OCI-LY7 (cell line): Measurements from ENCODE around the gene SCARB1. TPM values are rescaled to one million over a fixed set of nuclear protein-coding genes. Genes with fewer than 3 reads are reported as not detected.

Experiments used
- BruUV-seq: library from RNA; stranded (reverse); fragments of 400-500 nt; replicated peaks from 2 replicates; lab custom pipeline; 2021; lab: Mats Ljungman, UMichigan
- CTCF ChIA-PET: fragments of 300-600 bp; sonication (Branson Sonifier 250); formaldehyde crosslinking; loops from one replicate; lab custom pipeline; 2022; ENCODE audit warnings: antibody characterized with exemption; ENCODE audit not compliant: unreplicated experiment; lab: Charles Lee
- POLR2A ChIA-PET: fragments of 300-600 bp; sonication (Branson Sonifier 250); formaldehyde crosslinking; loops from one replicate; lab custom pipeline; 2022; ENCODE audit warnings: antibody characterized with exemption; lab: Charles Lee
- DNase-seq: peaks from one replicate; pipeline ENCODE4 v3.0.0-alpha.2; 2015; ENCODE audit warnings: low spot score
- H2AFZ ChIP-seq: fragments of 200-600 bp; sonication (generic), shearing (Covaris generic); 2 replicates; pipeline ENCODE4 v1.6.1; 2014; ENCODE audit warnings: mild to moderate bottlenecking, antibody characterized with exemption, low read length, moderate library complexity
- H3K27ac ChIP-seq: fragments of 200-600 bp; sonication (generic); 2 replicates; pipeline ENCODE4 v1.5.1; 2014; ENCODE audit warnings: mixed run types, low read depth, mild to moderate bottlenecking, moderate library complexity, low read length, inconsistent platforms; ENCODE audit not compliant: poor library complexity, severe bottlenecking
- H3K36me3 ChIP-seq: fragments of 200-600 bp; sonication (generic); 2 replicates; pipeline ENCODE4 v1.6.1; 2014; ENCODE audit warnings: mild to moderate bottlenecking, antibody characterized with exemption, low read length, moderate library complexity, mixed read lengths; ENCODE audit not compliant: insufficient read depth
- H3K4me1 ChIP-seq: fragments of 200-600 bp; sonication (generic); 2 replicates; pipeline ENCODE4 v1.5.1; 2014; ENCODE audit warnings: mild to moderate bottlenecking, low read length; ENCODE audit not compliant: insufficient read depth, poor library complexity, severe bottlenecking
- H3K4me2 ChIP-seq: fragments of 200-600 bp; sonication (generic); 2 replicates; pipeline ENCODE4 v1.6.1; 2014; ENCODE audit warnings: mild to moderate bottlenecking, low read length
- H3K4me3 ChIP-seq: fragments of 200-600 bp; sonication (generic); 2 replicates; pipeline ENCODE4 v1.5.1; 2014; ENCODE audit warnings: mild to moderate bottlenecking, low read depth, low read length; ENCODE audit not compliant: poor library complexity, severe bottlenecking
- H3K79me2 ChIP-seq: fragments of 200-600 bp; sonication (generic); 2 replicates; pipeline ENCODE4 v1.6.1; 2016; ENCODE audit warnings: low read depth, mild to moderate bottlenecking, low read length, moderate library complexity, mixed read lengths; ENCODE audit not compliant: insufficient read depth
- H3K9me2 ChIP-seq: fragments of 200-600 bp; sonication (generic); 2 replicates; pipeline ENCODE4 v1.6.1; 2016; ENCODE audit warnings: mild to moderate bottlenecking, low read length, mixed read lengths; ENCODE audit not compliant: insufficient read depth
- H3K9me3 ChIP-seq: fragments of 200-600 bp; sonication (generic); 2 replicates; pipeline ENCODE4 v1.6.1; 2014; ENCODE audit warnings: mild to moderate bottlenecking, mixed run types, low read length, mixed read lengths
- H4K20me1 ChIP-seq: fragments of 200-600 bp; sonication (generic); 2 replicates; pipeline ENCODE4 v1.6.1; 2014; ENCODE audit warnings: mild to moderate bottlenecking, antibody characterized with exemption, low read length, moderate library complexity, mixed read lengths; ENCODE audit not compliant: insufficient read depth
- EZH2phosphoT487 ChIP-seq: fragments of 200-600 bp; sonication (generic); IDR thresholded peaks from 2 replicates; pipeline ENCODE4 v1.6.1; 2018; ENCODE audit warnings: low read depth, borderline replicate concordance, mild to moderate bottlenecking, mixed run types, antibody characterized with exemption, low read length, moderate library complexity, mixed read lengths
- intact Hi-C: fragments of 100-400 bp; cut with micrococcal nuclease; formaldehyde crosslinking; loops from one replicate; pipeline ENCODE4 v1.10.0; 2022; ENCODE audit not compliant: unreplicated experiment
- total RNA-seq, 2 experiments: library from RNA; depleted of rRNA in 1 of 2; stranded (reverse); fragments of >200 nt in 1 of 2; shearing (Covaris generic) in 1 of 2; gene quantifications; 2 replicates each; pipeline ENCODE4 v1.2.3, GENCODE V29; 2014 to 2022
- TF ChIP-seq, protein P1 (sequence below): fragments of 200-600 bp; sonication (generic); conservative IDR thresholded peaks from 2 replicates; pipeline ENCODE4 v1.5.1; 2014; ENCODE audit warnings: mild to moderate bottlenecking, antibody characterized with exemption, low read length, moderate library complexity, mixed read lengths

Gene SCARB1
- total RNA-seq, 2 experiments from 2014 or later, result 42.9 to 112 TPM

DNA sequence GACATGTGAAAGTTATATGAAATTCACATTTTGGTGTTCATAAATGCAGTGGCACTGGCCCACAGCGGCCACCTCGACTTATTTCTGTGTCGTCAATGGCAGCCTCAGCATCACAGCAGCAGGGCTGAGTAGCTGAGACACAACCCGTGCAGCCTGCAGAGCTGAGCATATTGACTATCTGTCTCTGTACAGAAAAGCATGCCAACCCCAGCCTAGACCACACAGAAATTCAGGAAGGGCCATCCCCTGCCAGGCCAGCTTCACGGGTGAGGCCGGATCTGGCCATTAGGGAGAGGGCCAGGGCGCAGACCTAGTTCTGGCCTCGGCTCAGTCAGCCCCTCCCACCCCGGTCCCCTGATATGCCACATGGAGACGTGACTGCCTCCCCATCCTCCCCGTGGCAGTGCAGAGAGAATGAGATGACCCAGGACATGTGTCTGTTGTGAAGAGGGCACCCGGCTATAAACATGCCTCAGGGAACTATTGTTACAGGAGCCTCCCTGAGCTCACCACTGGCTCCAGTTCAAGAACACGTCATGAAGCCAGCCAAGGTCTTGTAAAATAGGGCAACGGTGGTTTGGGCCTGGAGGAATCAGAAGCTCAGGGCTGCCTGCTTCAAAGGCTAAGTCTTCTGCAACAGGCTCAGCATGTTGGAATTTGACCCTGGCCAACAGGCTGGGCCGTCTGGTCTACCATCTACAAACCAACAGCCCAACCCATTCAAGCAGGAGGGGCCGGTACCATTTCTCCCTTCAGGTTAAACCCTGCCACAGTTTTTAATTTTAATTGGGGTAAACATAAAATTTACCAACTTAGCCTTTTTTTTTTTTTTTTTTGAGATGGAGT is 25.5 kb downstream of the SCARB1 start:
- intact Hi-C loops, result no loop called here
- Histone ChIP-seq H3K4me2 (no peak overlapping the region), H2AFZ (no peak overlapping the region), H3K27ac (no peak overlapping the region), H3K9me3 (no peaks in the 10 kb centered on the region), H3K79me2 (no peaks in the 10 kb centered on the region), H4K20me1 (no peaks in the 10 kb centered on the region), H3K9me2 (no peaks in the 10 kb centered on the region), H3K4me1 (no peaks in the 10 kb centered on the region), H3K36me3 (no peaks in the 10 kb centered on the region), H3K4me3 (no peak overlapping the region)
- ChIA-PET POLR2A (interaction anchor here (1.0 kb wide), 1 partner anchor 15 kb away, joined by 3 read pairs; no protein-coding TSS in a partner anchor), CTCF (no interaction called here)
- no peak for TF ChIP-seq EZH2phosphoT487
- TF ChIP-seq, protein P1, sequence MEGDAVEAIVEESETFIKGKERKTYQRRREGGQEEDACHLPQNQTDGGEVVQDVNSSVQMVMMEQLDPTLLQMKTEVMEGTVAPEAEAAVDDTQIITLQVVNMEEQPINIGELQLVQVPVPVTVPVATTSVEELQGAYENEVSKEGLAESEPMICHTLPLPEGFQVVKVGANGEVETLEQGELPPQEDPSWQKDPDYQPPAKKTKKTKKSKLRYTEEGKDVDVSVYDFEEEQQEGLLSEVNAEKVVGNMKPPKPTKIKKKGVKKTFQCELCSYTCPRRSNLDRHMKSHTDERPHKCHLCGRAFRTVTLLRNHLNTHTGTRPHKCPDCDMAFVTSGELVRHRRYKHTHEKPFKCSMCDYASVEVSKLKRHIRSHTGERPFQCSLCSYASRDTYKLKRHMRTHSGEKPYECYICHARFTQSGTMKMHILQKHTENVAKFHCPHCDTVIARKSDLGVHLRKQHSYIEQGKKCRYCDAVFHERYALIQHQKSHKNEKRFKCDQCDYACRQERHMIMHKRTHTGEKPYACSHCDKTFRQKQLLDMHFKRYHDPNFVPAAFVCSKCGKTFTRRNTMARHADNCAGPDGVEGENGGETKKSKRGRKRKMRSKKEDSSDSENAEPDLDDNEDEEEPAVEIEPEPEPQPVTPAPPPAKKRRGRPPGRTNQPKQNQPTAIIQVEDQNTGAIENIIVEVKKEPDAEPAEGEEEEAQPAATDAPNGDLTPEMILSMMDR, result no peak
- DNase-seq, result no peak
- BruUV-seq, result no TSS peak

DNA sequence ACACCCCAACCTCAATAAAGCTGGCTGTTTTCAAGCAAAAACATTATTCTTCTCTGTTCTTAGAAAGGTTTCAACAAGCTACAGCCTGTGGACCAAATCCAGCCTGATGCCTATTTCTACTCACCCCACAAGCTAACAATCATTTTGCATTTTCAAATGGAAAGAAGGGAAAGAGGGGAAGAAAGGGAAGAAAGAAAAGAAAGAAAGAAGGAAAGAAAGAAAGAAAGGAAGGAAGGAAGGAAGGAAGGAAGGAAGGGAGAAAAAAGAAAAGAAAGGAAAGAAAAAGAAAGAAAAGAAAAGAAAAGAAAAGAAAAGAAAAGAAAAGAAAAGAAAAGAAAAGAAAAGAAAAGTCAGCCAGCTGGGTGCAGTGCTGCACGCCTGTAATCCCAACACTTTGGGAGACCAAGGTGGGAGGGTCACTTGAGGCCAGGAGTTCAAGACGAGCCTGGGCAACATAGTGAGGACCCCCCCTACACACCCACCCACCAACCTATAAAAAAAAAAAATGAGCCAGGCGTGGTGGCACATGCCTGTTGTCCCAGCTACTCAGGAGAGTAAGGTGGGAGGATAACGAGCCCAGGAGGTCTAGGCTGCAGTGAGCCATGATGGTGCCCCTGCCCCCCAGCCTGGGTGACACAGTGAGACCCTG is 26.3 kb downstream of the SCARB1 start:
- Histone ChIP-seq H3K36me3 (no peaks in the 10 kb centered on the region), H3K27ac (no peak overlapping the region), H3K9me3 (no peaks in the 10 kb centered on the region), H3K4me1 (no peaks in the 10 kb centered on the region), H3K4me3 (no peak overlapping the region), H3K4me2 (no peak overlapping the region), H2AFZ (no peak overlapping the region), H3K9me2 (no peaks in the 10 kb centered on the region), H4K20me1 (no peaks in the 10 kb centered on the region), H3K79me2 (no peaks in the 10 kb centered on the region)
- TF ChIP-seq, protein P1, result no peak
- no peak for TF ChIP-seq EZH2phosphoT487
- POLR2A ChIA-PET, result no interaction called here
- BruUV-seq, result no TSS peak
- CTCF ChIA-PET, result interaction anchor here (0.6 kb wide), 1 partner anchor 17 kb away, joined by 3 read pairs; no protein-coding TSS in a partner anchor
- DNase-seq, result no peak
- intact Hi-C loops, result no loop called here
